Activated naive CD4-positive, alpha-beta T cell treated with anti-CD3 and anti-CD28 coated beads, Interleukin-2, amount 10 ng/mL, durations not matched to agents 7 days and 5 days (primary cell): Measurements from ENCODE around the gene MROH7.

Experiments
- CTCF ChIA-PET: fragments of 350-600 bp; sonication (Branson Sonifier 250); formaldehyde crosslinking; loops from one replicate; lab custom pipeline; 2021; ENCODE audit warnings: antibody characterized with exemption; lab: Charles Lee
- DNase-seq: peaks from one replicate; pipeline ENCODE4 v3.0.0-alpha.2; 2020
- H3K27ac Mint-ChIP-seq: one replicate; pipeline ENCODE4 v1.8.0; 2021; ENCODE audit warnings: mild to moderate bottlenecking, moderate library complexity, mixed read lengths
- H3K27me3 Mint-ChIP-seq: one replicate; pipeline ENCODE4 v1.8.0; 2021; ENCODE audit warnings: mild to moderate bottlenecking, mixed read lengths
- H3K36me3 Mint-ChIP-seq: one replicate; pipeline ENCODE4 v1.8.0; 2021; ENCODE audit warnings: mixed read lengths
- H3K4me1 Mint-ChIP-seq: one replicate; pipeline ENCODE4 v1.8.0; 2021; ENCODE audit warnings: mixed read lengths
- H3K4me3 Mint-ChIP-seq: one replicate; pipeline ENCODE4 v1.8.0; 2021; ENCODE audit warnings: mild to moderate bottlenecking, moderate library complexity, mixed read lengths
- H3K9me3 Mint-ChIP-seq: one replicate; pipeline ENCODE4 v1.8.0; 2021; ENCODE audit warnings: mixed read lengths

The MROH7 gene

DNA sequence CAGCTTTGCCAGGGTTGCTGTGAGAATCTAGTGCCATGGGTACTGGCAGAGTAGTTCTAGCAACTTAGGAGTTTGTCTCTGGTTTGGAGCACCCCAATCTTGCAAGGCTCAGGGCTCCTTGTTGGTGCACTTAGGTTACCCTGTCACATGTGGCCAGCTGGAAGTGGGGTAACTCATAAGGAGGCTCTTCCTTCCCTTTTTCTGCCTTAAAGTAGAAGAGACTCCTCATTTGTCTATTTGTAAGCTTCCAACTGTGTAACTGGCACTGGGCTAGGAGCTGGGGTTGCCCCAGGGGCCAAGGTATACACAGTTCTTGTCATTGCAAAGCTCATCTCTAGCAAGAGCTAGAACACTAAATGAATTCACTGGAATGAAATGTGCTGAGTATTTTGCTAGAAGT, 10.6 kb downstream of the MROH7 start:
- H3K27me3 Mint-ChIP-seq: peaks cover 25% of the 10 kb centered on the region
- H3K27ac Mint-ChIP-seq: no peak overlapping the region
- no peak overlapping the region for H3K4me3 Mint-ChIP-seq
- H3K4me1 Mint-ChIP-seq: no peaks in the 10 kb centered on the region
- DNase-seq: no peak
- no peaks in the 10 kb centered on the region for H3K9me3 Mint-ChIP-seq
- CTCF ChIA-PET: no interaction called here
- no peaks in the 10 kb centered on the region for H3K36me3 Mint-ChIP-seq

DNA sequence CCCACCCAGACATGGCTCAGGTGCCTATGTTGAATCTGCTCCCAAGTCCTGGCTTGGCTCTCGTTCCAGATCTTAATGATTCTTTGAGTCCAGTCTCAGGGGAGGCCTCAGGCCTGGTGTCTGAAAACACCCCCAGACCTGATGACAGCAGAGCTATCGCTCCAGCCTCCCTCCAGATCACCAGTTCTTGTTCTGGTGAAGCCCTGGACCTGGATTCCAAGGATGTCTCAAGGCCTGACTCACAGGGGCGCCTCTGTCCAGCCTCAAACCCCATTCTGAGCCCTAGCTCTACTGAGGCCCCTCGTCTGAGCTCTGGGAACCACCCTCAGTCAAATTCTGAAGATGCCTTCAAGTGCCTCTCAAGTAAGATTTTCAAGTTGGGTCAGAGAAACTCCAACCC, 11.4 kb downstream of the MROH7 start:
- Mint-ChIP-seq H3K27me3 (peaks cover 25% of the 10 kb centered on the region), H3K4me3 (no peak overlapping the region), H3K4me1 (no peaks in the 10 kb centered on the region), H3K9me3 (no peaks in the 10 kb centered on the region), H3K27ac (no peak overlapping the region), H3K36me3 (no peaks in the 10 kb centered on the region)
- no peak for DNase-seq
- CTCF ChIA-PET: no interaction called here

DNA sequence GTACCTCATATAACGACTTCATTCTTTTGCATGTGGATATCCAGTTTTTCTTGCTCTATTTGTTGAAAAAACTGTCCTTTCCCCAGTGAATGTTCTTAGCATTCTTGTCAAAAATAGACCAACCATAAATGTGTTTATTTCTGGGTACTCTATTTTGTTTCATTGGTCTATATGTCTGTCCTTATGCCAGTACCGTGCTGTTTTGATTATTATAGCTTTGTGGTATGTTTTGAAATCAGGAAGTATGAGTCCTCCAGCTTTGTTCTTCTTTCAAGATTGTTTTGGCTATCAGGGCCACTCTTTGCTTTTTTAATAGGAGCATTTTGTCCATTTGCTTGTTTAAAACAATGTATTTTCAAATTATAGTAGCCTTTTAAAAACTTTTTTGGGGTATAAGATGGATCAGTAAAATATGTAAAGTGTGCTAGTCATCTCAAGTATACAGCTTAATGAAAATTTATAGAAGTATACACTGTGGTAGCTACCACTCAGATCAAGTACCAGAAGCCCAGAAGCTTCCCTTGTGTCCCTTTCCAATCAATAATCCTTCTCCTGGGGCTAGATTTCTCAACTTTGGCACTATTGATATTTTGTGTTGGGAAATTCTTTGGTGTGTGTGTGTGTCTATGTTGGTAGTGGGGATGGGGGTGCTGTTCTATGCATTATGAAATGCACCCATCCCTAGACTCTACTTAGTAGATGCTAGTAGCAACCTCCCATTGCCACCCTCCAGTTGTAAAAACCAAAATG, 16.8 kb downstream of the MROH7 start:
- no peaks in the 10 kb centered on the region for H3K36me3 Mint-ChIP-seq
- H3K27ac Mint-ChIP-seq: no peak overlapping the region
- H3K4me1 Mint-ChIP-seq: no peaks in the 10 kb centered on the region
- CTCF ChIA-PET: no interaction called here
- peaks cover 4% of the 10 kb centered on the region for H3K27me3 Mint-ChIP-seq
- DNase-seq: no peak
- no peaks in the 10 kb centered on the region for H3K9me3 Mint-ChIP-seq
- no peak overlapping the region for H3K4me3 Mint-ChIP-seq

DNA sequence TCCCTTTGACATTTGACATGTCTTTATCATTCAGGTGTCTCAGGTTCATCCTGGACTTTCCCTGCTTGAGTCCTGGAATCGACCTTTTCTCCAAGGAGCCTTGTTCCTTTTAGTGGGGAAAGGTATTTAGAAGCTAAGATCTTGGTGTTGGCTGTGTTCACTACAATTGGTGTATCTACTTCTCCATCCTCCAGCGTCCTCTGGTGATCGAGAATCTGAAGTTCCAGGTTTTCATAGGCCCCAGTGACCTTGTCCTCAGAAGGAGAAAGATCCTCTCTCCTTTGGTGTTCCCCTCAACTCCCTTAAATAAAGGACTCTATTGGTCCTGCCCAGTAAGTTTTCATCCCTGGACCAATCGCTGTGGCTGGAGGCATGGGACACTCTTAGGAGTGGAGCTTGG, 22.1 kb downstream of the MROH7 start:
- no peak overlapping the region for H3K27ac Mint-ChIP-seq
- H3K27me3 Mint-ChIP-seq: peaks cover 9% of the 10 kb centered on the region
- CTCF ChIA-PET: no interaction called here
- DNase-seq: no peak
- no peaks in the 10 kb centered on the region for H3K9me3 Mint-ChIP-seq
- no peaks in the 10 kb centered on the region for H3K36me3 Mint-ChIP-seq
- H3K4me3 Mint-ChIP-seq: no peak overlapping the region
- no peaks in the 10 kb centered on the region for H3K4me1 Mint-ChIP-seq

DNA sequence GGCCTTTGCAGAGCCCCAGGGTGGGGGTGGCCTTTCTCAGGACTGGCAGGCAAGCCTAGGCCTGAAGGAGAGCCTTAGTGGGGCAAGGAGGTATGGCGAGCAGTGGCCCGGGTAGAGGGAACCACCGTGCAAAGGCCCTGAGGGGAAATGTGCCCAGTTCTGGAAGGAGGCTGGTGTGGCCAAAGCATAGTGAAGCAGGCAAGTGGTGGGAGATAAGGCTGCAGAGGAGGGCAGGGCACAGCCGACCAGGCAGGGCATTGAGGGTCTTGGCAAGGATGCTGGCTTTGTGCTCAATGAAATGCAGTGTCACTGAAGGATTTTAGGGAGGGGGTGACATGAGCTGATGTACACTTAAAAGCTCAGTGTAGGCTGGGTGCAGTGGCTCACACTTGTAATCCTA, 22.8 kb downstream of the MROH7 start:
- no peaks in the 10 kb centered on the region for H3K4me1 Mint-ChIP-seq
- DNase-seq: no peak
- H3K9me3 Mint-ChIP-seq: no peaks in the 10 kb centered on the region
- CTCF ChIA-PET: no interaction called here
- no peaks in the 10 kb centered on the region for H3K36me3 Mint-ChIP-seq
- peaks cover 9% of the 10 kb centered on the region for H3K27me3 Mint-ChIP-seq
- H3K27ac Mint-ChIP-seq: no peak overlapping the region
- no peak overlapping the region for H3K4me3 Mint-ChIP-seq

DNA sequence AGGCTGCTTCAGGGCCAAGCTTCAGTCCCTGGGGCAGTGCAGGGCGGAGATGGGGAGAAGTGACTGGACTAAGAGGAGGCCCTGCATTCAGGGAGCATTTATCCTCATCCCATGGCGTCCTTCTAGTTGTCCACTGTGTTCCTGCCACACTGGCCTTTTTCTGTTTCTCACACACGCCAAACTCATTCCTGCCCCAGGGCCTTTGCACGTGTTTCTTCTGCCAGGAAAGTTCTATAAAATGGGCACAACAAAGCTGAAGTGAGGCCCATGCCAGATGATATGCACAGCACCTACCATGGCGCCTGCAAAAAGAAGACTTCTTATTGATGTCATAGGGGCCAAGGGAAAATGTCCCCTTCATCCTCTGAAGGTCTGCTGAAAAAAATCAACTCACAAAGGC, 24.3 kb downstream of the MROH7 start:
- Mint-ChIP-seq H3K9me3 (no peaks in the 10 kb centered on the region), H3K27ac (no peak overlapping the region), H3K4me3 (no peak overlapping the region), H3K27me3 (peaks cover 9% of the 10 kb centered on the region), H3K36me3 (no peaks in the 10 kb centered on the region), H3K4me1 (no peaks in the 10 kb centered on the region)
- no peak for DNase-seq
- CTCF ChIA-PET: no interaction called here

DNA sequence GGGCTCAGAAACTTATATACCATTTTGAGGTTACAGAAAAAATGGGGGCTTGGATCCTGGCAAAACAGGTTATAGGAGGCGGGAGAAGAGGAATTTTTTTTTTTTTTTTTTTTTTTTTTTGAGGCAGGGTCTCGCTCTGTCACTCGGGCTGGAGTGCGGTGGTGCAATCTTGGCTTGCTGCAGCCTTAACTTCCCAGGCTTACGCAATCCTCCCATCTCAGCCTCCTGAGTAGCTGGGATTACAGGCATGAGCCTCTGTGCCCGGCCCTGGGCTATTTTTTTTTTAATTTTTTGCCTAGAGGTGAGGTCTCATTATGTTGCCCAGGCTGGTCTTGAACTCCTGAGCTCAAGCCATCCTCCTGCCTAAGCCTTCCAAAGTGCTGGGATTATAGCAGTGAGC, 24.7 kb downstream of the MROH7 start:
- Mint-ChIP-seq H3K4me3 (no peak overlapping the region), H3K36me3 (no peaks in the 10 kb centered on the region), H3K9me3 (no peaks in the 10 kb centered on the region), H3K4me1 (no peaks in the 10 kb centered on the region), H3K27me3 (peaks cover 9% of the 10 kb centered on the region), H3K27ac (no peak overlapping the region)
- CTCF ChIA-PET: no interaction called here
- DNase-seq: no peak

DNA sequence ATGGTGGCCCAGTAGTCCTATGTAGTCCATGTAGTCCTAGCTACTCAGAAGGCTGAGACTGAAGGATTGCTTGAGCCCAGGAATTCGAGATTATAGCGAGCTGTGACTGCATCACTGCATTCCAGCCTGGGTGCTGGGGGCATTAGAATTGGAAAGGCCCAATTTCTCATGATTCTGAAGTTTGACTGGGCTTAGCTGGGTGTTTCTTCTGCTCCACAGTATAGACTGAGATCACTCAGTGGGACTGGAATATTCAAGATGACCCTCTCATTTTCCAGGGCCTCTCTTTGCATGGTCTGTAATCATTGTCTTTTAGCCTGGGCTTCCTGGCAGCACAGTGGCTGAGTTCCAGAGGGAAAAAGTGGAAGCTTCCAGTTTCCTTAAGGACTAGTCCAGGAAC, 26.2 kb downstream of the MROH7 start:
- no peak for DNase-seq
- Mint-ChIP-seq H3K4me3 (no peak overlapping the region), H3K4me1 (peaks cover 6% of the 10 kb centered on the region), H3K9me3 (no peaks in the 10 kb centered on the region), H3K27me3 (peaks cover 13% of the 10 kb centered on the region), H3K36me3 (no peaks in the 10 kb centered on the region), H3K27ac (no peak overlapping the region)
- CTCF ChIA-PET: interaction anchor here (1.1 kb wide), 1 partner anchor 125 kb away, joined by 3 read pairs; no protein-coding TSS in a partner anchor

DNA sequence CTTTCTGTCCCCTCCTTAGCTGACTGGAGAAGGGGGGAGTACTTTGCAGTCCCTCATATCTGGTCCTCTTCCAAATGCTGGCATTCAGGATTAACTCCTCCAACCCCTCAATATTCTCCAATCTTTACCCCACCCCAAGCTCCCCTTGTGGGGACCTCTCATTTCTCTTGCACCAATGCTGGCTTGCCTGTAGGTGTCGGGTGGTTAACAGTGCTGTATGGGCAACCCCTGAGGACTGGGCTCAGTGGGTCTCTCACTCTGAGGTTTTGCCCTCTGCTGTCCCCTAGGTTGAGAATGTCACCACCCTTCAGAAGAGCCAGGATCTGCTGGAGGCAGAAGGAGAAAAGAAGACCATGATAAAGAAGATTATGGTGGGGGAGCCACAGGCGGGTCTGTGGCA, 27.0 kb downstream of the MROH7 start:
- no peak for DNase-seq
- Mint-ChIP-seq H3K9me3 (no peaks in the 10 kb centered on the region), H3K27me3 (peaks cover 17% of the 10 kb centered on the region), H3K4me1 (peaks cover 6% of the 10 kb centered on the region), H3K27ac (no peak overlapping the region), H3K4me3 (no peak overlapping the region), H3K36me3 (no peaks in the 10 kb centered on the region)
- CTCF ChIA-PET: interaction anchor here (0.7 to 4.7 kb wide), 4 partner anchors 88 to 142 kb away, joined by 3 to 27 read pairs (median 3); no protein-coding TSS in a partner anchor

DNA sequence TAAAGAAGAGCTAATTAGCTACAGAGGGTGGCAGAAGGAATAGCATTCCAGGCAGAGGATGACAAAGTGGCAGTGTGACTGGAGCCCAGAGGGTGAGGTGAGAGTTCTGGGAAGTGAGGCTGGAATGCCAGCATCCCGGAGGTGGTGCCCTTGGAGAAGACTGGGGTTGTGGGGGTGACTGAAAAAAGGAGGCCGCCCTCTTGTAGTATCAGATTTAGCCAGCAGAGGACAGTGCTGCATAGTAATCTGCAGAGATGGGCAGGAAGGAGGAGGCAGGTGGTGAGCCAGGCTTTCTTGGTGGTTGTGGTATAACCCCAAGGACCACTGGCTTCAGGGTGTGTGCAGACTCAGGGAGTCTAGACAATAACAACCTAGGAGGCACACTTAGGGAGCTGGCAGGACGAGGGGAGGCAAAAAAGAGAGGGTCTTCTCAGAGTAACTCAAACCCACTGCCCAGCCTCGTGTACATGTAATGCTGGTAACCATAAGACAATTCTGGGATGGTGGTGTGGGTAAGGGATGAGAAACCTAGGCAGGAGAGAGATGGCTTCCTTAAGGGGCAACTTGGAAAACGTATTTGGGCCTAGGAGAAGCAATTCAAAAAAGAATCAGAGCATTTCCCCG, 30.5 kb downstream of the MROH7 start:
- peak; percentile 82 for DNase-seq
- Mint-ChIP-seq H3K4me3 (no peak overlapping the region), H3K36me3 (no peaks in the 10 kb centered on the region), H3K27ac (no peak overlapping the region), H3K27me3 (peaks cover 11% of the 10 kb centered on the region), H3K9me3 (no peaks in the 10 kb centered on the region), H3K4me1 (peaks cover 6% of the 10 kb centered on the region)
- CTCF ChIA-PET: interaction anchor here (0.7 to 4.7 kb wide), 9 partner anchors 9 to 273 kb away, joined by 3 to 27 read pairs (median 4); partner anchors contain the start of gene TTC22

DNA sequence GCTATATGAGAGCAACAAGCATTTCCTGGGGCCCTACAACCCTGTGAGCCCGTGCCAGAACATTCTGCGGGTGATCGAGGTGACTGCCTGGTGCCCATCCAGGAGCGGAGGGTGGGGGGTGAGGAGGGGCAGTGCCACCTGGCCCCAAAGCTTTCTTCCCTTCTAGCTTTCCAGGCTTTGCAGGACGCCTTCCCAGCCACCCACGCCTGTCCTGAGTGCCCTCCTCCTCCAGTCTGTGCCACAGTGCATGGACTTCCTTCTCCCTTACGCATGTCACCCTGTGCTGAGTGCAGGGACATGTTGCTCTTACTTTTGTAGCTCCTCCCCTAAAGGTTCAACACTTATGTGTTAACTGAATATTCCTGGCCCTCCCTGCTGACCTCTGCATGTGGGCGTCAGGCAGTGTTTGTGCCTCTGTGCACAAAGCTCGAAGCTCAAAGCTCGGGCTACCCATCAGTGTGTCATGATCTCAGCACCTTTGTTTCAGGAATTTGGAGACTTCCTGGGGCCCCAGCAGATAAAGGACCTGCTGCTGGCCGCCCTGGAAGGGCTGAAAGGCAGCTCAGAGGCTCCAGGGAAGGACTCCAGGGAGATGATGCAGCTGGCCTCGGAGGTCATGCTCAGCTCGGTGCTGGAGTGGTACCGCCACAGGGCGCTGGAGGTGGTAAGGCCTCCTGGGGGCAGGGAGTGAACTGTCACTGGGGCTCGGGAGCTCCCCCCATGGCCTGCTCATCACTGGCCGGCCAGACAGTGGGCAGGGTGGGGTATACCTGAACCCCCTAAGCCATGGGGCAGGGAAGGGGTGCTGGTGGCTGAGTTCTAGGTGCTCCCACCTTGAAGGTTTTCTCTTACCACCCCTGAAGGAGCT, 37.4 kb downstream of the MROH7 start:
- H3K27ac Mint-ChIP-seq: no peak overlapping the region
- no peak overlapping the region for H3K4me3 Mint-ChIP-seq
- no peaks in the 10 kb centered on the region for H3K36me3 Mint-ChIP-seq
- peaks cover 3% of the 10 kb centered on the region for H3K27me3 Mint-ChIP-seq
- no peak for DNase-seq
- H3K4me1 Mint-ChIP-seq: no peaks in the 10 kb centered on the region
- CTCF ChIA-PET: no interaction called here
- no peaks in the 10 kb centered on the region for H3K9me3 Mint-ChIP-seq

DNA sequence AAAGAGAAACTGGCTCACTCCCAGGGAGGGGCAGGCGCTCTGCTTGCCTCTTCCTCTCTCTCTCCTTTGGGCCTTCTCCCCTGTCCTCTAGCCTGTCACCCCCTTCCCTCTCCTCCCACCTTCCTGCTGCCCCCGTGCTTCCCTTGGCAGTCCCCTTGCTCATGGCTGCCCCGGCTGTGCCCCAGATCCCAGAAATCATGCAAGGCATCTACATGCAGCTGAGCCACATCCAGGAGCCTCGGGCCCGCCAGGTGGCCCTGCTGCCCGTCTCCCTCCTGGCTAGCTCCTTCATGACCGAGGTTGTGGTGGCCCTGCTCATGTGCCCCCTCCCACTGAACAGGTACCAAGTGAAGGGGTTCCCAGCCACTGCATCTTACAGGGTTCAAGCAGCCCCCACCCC, 38.1 kb downstream of the MROH7 start:
- DNase-seq: no peak
- no peaks in the 10 kb centered on the region for H3K4me1 Mint-ChIP-seq
- no peaks in the 10 kb centered on the region for H3K36me3 Mint-ChIP-seq
- H3K27me3 Mint-ChIP-seq: peaks cover 3% of the 10 kb centered on the region
- no peaks in the 10 kb centered on the region for H3K9me3 Mint-ChIP-seq
- H3K27ac Mint-ChIP-seq: no peak overlapping the region
- CTCF ChIA-PET: no interaction called here
- H3K4me3 Mint-ChIP-seq: no peak overlapping the region

DNA sequence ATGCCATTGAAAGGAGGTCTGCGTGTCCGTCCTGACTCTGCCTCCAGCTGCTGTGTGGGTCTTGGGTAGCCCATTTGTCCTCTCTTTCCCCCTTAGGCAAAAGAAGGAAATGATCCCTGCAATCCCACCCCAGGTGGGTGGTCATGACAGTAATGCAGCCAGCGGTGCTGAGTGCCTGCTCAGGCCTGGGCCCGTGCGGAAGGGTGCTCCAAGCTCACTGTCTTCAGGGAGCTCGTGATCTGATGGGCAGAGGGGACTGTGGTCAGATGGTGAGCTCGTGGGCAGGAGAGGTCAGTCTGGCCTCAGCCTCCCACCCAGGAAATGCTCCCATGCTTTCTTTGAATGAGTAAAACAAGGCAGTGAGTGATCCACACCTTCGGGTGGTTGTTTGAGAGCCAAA, 38.8 kb downstream of the MROH7 start:
- peaks cover 3% of the 10 kb centered on the region for H3K27me3 Mint-ChIP-seq
- no peaks in the 10 kb centered on the region for H3K9me3 Mint-ChIP-seq
- no peak overlapping the region for H3K27ac Mint-ChIP-seq
- H3K36me3 Mint-ChIP-seq: no peaks in the 10 kb centered on the region
- CTCF ChIA-PET: interaction anchor here (1.0 kb wide), 1 partner anchor 8 kb away, joined by 3 read pairs; no protein-coding TSS in a partner anchor
- no peak for DNase-seq
- no peak overlapping the region for H3K4me3 Mint-ChIP-seq
- H3K4me1 Mint-ChIP-seq: no peaks in the 10 kb centered on the region

DNA sequence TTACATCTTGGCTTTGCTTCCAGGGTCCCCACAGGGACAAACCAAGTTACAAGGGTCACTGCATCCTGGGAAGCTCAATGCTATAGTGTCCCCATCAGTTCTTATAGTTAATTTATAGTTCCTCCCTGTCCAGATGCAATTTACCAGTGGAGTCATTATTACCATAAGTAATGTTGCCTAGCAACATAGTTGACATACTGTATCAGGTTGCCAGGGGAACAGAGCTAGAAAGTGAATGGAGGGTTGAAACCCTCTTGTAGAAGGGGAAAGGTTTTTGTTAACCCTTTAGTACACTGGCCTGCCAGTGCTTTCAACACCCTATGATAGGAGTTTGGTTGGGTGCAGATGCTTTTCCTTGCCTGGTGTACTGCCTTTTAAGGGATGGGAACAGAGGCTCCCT, 39.8 kb downstream of the MROH7 start:
- Mint-ChIP-seq H3K9me3 (no peaks in the 10 kb centered on the region), H3K4me3 (no peak overlapping the region), H3K27ac (no peak overlapping the region), H3K36me3 (no peaks in the 10 kb centered on the region), H3K27me3 (peaks cover 3% of the 10 kb centered on the region), H3K4me1 (no peaks in the 10 kb centered on the region)
- no peak for DNase-seq
- CTCF ChIA-PET: interaction anchor here (1.0 kb wide), 1 partner anchor 9 kb away, joined by 3 read pairs; no protein-coding TSS in a partner anchor
